SU-DHL-6 (cell line): ENCODE data around the gene DNAL1.

Experiments
- EZH2phosphoT487 ChIP-seq: fragments of 200-600 bp; sonication (generic), shearing (Covaris generic); conservative IDR thresholded peaks from 2 replicates; pipeline ENCODE4 v1.6.1; 2018; ENCODE audit warnings: mild to moderate bottlenecking, antibody characterized with exemption, low read length, moderate library complexity, mixed read lengths
- TF ChIP-seq, protein P1 (sequence below): fragments of 200-600 bp; sonication (generic); IDR thresholded peaks from one replicate; pipeline ENCODE4 v1.5.1; 2017; ENCODE audit warnings: antibody characterized with exemption, mild to moderate bottlenecking, low read length, moderate library complexity; ENCODE audit not compliant: insufficient read depth, poor library complexity, severe bottlenecking

GRCh38 chr14:73678698-73679097 lies 33.9 kb downstream of the DNAL1 start:
- TF ChIP-seq, protein P1, sequence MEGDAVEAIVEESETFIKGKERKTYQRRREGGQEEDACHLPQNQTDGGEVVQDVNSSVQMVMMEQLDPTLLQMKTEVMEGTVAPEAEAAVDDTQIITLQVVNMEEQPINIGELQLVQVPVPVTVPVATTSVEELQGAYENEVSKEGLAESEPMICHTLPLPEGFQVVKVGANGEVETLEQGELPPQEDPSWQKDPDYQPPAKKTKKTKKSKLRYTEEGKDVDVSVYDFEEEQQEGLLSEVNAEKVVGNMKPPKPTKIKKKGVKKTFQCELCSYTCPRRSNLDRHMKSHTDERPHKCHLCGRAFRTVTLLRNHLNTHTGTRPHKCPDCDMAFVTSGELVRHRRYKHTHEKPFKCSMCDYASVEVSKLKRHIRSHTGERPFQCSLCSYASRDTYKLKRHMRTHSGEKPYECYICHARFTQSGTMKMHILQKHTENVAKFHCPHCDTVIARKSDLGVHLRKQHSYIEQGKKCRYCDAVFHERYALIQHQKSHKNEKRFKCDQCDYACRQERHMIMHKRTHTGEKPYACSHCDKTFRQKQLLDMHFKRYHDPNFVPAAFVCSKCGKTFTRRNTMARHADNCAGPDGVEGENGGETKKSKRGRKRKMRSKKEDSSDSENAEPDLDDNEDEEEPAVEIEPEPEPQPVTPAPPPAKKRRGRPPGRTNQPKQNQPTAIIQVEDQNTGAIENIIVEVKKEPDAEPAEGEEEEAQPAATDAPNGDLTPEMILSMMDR: no peak
- TF ChIP-seq EZH2phosphoT487: no peak
